ENCODE measurements around the gene PTPRK. TPM values are rescaled to one million over a fixed set of nuclear protein-coding genes. Genes with fewer than 3 reads are reported as not detected.

The PTPRK gene
- total RNA-seq, 4 donors from 2014 or later, result 88.0 to 187 (median 136) TPM

DNA sequence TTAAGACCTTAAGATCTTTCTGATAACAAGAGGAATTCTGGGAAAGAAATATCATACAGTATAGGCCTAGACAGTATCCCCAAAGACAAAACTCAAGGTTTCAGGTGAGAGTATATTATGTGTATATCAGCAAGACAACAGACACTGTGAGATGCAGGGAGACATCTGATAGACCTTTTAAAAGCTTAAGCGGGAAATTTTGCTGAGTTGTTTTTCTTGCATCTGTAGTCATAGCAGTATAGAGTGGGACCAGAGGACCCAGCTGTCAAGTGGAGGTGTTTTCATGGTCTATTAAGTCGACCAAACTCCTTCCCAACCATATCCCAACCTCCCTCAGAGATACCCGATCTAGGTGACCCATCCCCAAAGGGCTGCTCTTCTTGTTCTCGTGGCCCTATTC is 521.4 kb downstream of the PTPRK start:
- no peak for TF ChIP-seq POLR2AphosphoS5 (IDR thresholded peaks at IDR 0.05)
- TF ChIP-seq, protein P1, sequence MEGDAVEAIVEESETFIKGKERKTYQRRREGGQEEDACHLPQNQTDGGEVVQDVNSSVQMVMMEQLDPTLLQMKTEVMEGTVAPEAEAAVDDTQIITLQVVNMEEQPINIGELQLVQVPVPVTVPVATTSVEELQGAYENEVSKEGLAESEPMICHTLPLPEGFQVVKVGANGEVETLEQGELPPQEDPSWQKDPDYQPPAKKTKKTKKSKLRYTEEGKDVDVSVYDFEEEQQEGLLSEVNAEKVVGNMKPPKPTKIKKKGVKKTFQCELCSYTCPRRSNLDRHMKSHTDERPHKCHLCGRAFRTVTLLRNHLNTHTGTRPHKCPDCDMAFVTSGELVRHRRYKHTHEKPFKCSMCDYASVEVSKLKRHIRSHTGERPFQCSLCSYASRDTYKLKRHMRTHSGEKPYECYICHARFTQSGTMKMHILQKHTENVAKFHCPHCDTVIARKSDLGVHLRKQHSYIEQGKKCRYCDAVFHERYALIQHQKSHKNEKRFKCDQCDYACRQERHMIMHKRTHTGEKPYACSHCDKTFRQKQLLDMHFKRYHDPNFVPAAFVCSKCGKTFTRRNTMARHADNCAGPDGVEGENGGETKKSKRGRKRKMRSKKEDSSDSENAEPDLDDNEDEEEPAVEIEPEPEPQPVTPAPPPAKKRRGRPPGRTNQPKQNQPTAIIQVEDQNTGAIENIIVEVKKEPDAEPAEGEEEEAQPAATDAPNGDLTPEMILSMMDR (IDR thresholded peaks at IDR 0.05), result no peak
- TF ChIP-seq POLR2A (IDR thresholded peaks at IDR 0.05), result no peak
- intact Hi-C loops (cut with DNase I; ENCODE audit: low total_unique reads), result no loop called here
- in situ Hi-C loops (cut with MboI; ENCODE audit: low pct_ligation_motif_present in 1 of 4, low pct_unique_long_range_greater_than_20kb in 1 of 4, low sequenced_read_pairs in 3 of 4), result no loop called here
- Histone ChIP-seq H3K9me3 (no peaks in the 10 kb centered on the region), H3K27ac (no peak overlapping the region), H3K4me3 (no peak overlapping the region), H3K36me3 (no peaks in the 10 kb centered on the region), H3K4me1 (no peaks in the 10 kb centered on the region), H3K27me3 (no peaks in the 10 kb centered on the region)
- no peak for DNase-seq
- WGBS, 2 donors (ENCODE audit: low coverage in 1 of 2), result 92 to 100% methylated on average over 1 to 4 of the region's 4 CpGs

DNA sequence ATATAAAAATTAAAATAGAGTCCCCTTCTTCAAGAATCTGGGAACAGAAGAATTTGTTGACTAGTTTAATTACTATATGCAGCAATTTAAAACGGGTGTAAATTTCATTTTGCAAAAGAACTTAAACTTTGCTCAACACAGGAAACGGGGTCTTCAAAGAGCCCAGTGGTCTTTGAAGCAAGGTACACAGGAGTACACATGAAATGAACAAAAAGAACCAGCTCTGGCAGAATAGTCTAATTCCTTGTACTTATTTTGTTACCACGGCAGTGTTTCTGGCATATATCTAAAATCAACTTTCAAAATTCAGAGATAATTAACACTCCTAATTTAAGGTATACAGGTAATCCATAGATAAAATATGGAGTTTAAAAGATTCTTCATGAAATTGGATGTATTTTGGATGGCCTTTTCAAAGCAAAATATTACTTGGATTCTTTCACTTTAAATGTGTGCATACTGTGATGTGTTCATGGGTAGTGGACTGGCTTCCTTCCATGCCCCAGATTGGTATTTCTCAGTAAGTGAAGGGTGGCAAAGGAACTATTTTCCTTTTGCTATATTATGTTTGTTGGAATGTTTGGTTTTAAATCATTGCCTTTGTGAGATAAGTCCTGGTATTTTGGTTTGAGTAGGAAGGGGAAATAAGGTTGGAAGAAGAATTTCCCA is 522.8 kb downstream of the PTPRK start:
- in situ Hi-C loops (cut with MboI; ENCODE audit: low pct_ligation_motif_present in 1 of 4, low pct_unique_long_range_greater_than_20kb in 1 of 4, low sequenced_read_pairs in 3 of 4) (no loop called here), intact Hi-C loops (cut with DNase I; ENCODE audit: low total_unique reads) (no loop called here)
- no peaks in the 10 kb centered on the region for H3K36me3 ChIP-seq
- WGBS, 2 donors (ENCODE audit: low coverage in 1 of 2), result 77 to 90% methylated on average over 3 of the region's 3 CpGs
- H3K4me1 ChIP-seq, result no peaks in the 10 kb centered on the region
- no peak for DNase-seq
- H3K4me3 ChIP-seq, result no peak overlapping the region
- H3K9me3 ChIP-seq, result no peaks in the 10 kb centered on the region
- no peak overlapping the region for H3K27ac ChIP-seq
- H3K27me3 ChIP-seq, result no peaks in the 10 kb centered on the region
- TF ChIP-seq, protein P1 (IDR thresholded peaks at IDR 0.05), result no peak
- TF ChIP-seq POLR2A (IDR thresholded peaks at IDR 0.05) (no peak), EP300 (IDR thresholded peaks at IDR 0.05; ENCODE audit: low read depth) (no peak), POLR2AphosphoS5 (IDR thresholded peaks at IDR 0.05) (no peak)

DNA sequence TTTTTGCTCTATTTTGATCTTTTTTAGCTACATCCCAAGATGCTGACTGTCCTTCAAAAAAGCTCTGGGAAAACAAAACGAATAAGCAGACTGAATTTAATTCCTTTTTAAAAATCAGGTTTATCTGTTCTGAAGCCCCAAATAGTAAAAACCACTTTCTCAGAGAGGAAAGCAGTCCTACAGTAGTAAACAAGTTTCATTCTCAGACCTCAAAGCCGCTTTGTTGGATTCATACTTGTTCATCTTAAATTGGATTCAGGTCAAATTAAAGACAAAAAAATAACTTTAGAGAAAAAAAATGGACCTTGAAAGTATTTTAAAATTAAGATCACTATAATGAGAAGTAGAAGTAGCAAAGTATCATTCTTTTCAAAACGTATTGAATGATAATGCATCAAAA is 523.5 kb downstream of the PTPRK start:
- TF ChIP-seq EP300 (IDR thresholded peaks at IDR 0.05; ENCODE audit: low read depth) (no peak), POLR2A (IDR thresholded peaks at IDR 0.05) (no peak), POLR2AphosphoS5 (IDR thresholded peaks at IDR 0.05) (no peak)
- TF ChIP-seq, protein P1 (IDR thresholded peaks at IDR 0.05), result no peak
- in situ Hi-C loops (cut with MboI; ENCODE audit: low pct_ligation_motif_present in 1 of 4, low pct_unique_long_range_greater_than_20kb in 1 of 4, low sequenced_read_pairs in 3 of 4), result no loop called here
- Histone ChIP-seq H3K36me3 (no peaks in the 10 kb centered on the region), H3K4me3 (no peak overlapping the region), H3K27ac (no peak overlapping the region), H3K9me3 (no peaks in the 10 kb centered on the region), H3K4me1 (no peaks in the 10 kb centered on the region), H3K27me3 (no peaks in the 10 kb centered on the region)
- 87 to 88% methylated on average over 3 of the region's 3 CpGs for WGBS, 2 donors (ENCODE audit: low coverage in 1 of 2)
- no peak for DNase-seq
- intact Hi-C loops (cut with DNase I; ENCODE audit: low total_unique reads), result no loop called here

DNA sequence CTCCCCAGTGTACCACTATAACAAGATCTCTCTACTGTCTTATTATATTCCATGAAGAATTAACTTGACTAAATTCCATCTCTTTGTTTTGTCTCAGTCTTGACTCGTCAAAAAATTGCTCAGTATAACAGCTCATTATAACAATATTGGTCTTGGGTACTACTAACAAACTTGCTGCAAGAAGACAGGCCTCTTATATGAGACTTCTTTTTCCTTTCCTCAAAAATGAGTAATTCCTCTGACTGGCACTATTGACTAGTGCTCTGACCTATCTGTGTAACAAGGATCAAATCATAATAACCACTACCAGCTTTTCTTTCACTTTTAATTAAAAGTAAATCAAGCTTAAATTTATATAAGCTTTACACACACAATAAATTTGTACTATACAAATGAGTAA is 528.3 kb downstream of the PTPRK start:
- Histone ChIP-seq H3K4me1 (no peaks in the 10 kb centered on the region), H3K4me3 (no peak overlapping the region), H3K36me3 (peaks cover 0 to 10% (median 0%) of the 10 kb centered on the region in 4 donors), H3K27me3 (no peaks in the 10 kb centered on the region), H3K27ac (no peak overlapping the region), H3K9me3 (no peaks in the 10 kb centered on the region)
- no peak for DNase-seq
- in situ Hi-C loops (cut with MboI; ENCODE audit: low pct_ligation_motif_present in 1 of 4, low pct_unique_long_range_greater_than_20kb in 1 of 4, low sequenced_read_pairs in 3 of 4) (no loop called here), intact Hi-C loops (cut with DNase I; ENCODE audit: low total_unique reads) (no loop called here)
- 83% methylated on average over 1 of the region's 1 CpG for WGBS, 2 donors (ENCODE audit: low coverage in 1 of 2)
- TF ChIP-seq EP300 (IDR thresholded peaks at IDR 0.05; ENCODE audit: low read depth), result no peak
- TF ChIP-seq, protein P1 (IDR thresholded peaks at IDR 0.05), result no peak
- no peak for TF ChIP-seq POLR2A (IDR thresholded peaks at IDR 0.05)
- no peak for TF ChIP-seq POLR2AphosphoS5 (IDR thresholded peaks at IDR 0.05)

All from transverse colon (tissue), 4 donors.